Neural progenitor cell (in vitro differentiated cells): ENCODE measurements around the gene YBX2. TPM values are rescaled to one million over a fixed set of nuclear protein-coding genes. Genes with fewer than 3 reads are reported as not detected.

ENCODE experiments used
- DNase-seq: peaks from one replicate; pipeline ENCODE4 v3.0.0-alpha.2; 2016; ENCODE audit warnings: low spot score
- H2AFZ ChIP-seq: fragments of 200-600 bp; sonication (generic); replicated peaks from 2 replicates; pipeline ENCODE4 v1.6.1; 2016; ENCODE audit warnings: antibody characterized with exemption
- H3F3A ChIP-seq: fragments of 200-600 bp; sonication (generic); 2 replicates; pipeline ENCODE4 v1.6.1; 2016; ENCODE audit warnings: antibody characterized with exemption, low read depth
- H3K27ac ChIP-seq: fragments of 200-600 bp; sonication (generic); 2 replicates; pipeline ENCODE4 v1.5.1; 2016; ENCODE audit warnings: mild to moderate bottlenecking
- H3K27me3 ChIP-seq: fragments of 200-600 bp; sonication (generic); 2 replicates; pipeline ENCODE4 v1.6.1; 2016; ENCODE audit warnings: mild to moderate bottlenecking, moderate library complexity
- H3K36me3 ChIP-seq: fragments of 200-600 bp; sonication (generic); 2 replicates; pipeline ENCODE4 v1.5.1; 2016
- H3K4me1 ChIP-seq: fragments of 200-600 bp; sonication (generic); 2 replicates; pipeline ENCODE4 v1.6.1; 2016; ENCODE audit warnings: mixed run types
- H3K4me2 ChIP-seq: fragments of 200-600 bp; sonication (generic); 2 replicates; pipeline ENCODE4 v1.6.1; 2016
- H3K4me3 ChIP-seq: fragments of 200-600 bp; sonication (generic); 2 replicates; pipeline ENCODE4 v1.5.1; 2016
- H3K79me2 ChIP-seq: fragments of 200-600 bp; sonication (generic); 2 replicates; pipeline ENCODE4 v1.6.1; 2016; ENCODE audit warnings: low read depth
- H3K9ac ChIP-seq: fragments of 200-600 bp; sonication (generic); 2 replicates; pipeline ENCODE4 v1.6.1; 2016
- H3K9me3 ChIP-seq: fragments of 200-600 bp; sonication (generic); 2 replicates; pipeline ENCODE4 v1.5.1; 2016; ENCODE audit warnings: low read depth
- H4K20me1 ChIP-seq: fragments of 200-600 bp; sonication (generic); 2 replicates; pipeline ENCODE4 v1.6.1; 2016; ENCODE audit warnings: low read depth
- H3K27ac Mint-ChIP-seq: 3 replicates; pipeline ENCODE4 v1.8.0; 2021; ENCODE audit warnings: mixed read lengths
- H3K27me3 Mint-ChIP-seq: 2 replicates; pipeline ENCODE4 v1.8.0; 2022; ENCODE audit warnings: low read depth, mild to moderate bottlenecking, inconsistent platforms, moderate library complexity, mixed read lengths; ENCODE audit not compliant: insufficient read depth
- H3K36me3 Mint-ChIP-seq: 3 replicates; pipeline ENCODE4 v1.8.0; 2021; ENCODE audit warnings: mixed read lengths
- H3K4me1 Mint-ChIP-seq: 3 replicates; pipeline ENCODE4 v1.8.0; 2021; ENCODE audit warnings: mixed read lengths
- H3K4me3 Mint-ChIP-seq: 3 replicates; pipeline ENCODE4 v1.8.0; 2021; ENCODE audit warnings: mild to moderate bottlenecking, moderate library complexity, mixed read lengths
- H3K9me3 Mint-ChIP-seq: 3 replicates; pipeline ENCODE4 v1.8.0; 2020; ENCODE audit warnings: mixed read lengths
- CTCF ChIP-seq: fragments of 200-600 bp; sonication (generic); IDR thresholded peaks from 2 replicates; pipeline ENCODE4 v1.5.1; 2017; ENCODE audit warnings: antibody characterized with exemption, mild to moderate bottlenecking
- EZH2 ChIP-seq: fragments of 200-600 bp; sonication (generic); IDR thresholded peaks from 2 replicates; pipeline ENCODE4 v1.6.1; 2017; ENCODE audit warnings: antibody characterized with exemption, mild to moderate bottlenecking, moderate library complexity
- EZH2phosphoT487 ChIP-seq: fragments of 200-600 bp; sonication (generic); IDR thresholded peaks from 2 replicates; pipeline ENCODE4 v1.6.1; 2017; ENCODE audit warnings: antibody characterized with exemption
- total RNA-seq: library from RNA; depleted of rRNA; stranded (reverse); fragments of >200 nt; gene quantifications from 2 replicates; pipeline ENCODE4 v1.2.3, GENCODE V29; 2015; ENCODE audit warnings: low replicate concordance

YBX2 gene
- total RNA-seq, 1 donor from 2014 or later: 2.7 TPM

GRCh38 chr17:7241783-7242716, 52.4 kb downstream of the YBX2 start, which contains the start of gene GABARAP:
Gene GABARAP, minus strand, starts transcription at chr17:7242449. Its CDS starts 119 bp downstream, at chr17:7242330.
- Mint-ChIP-seq H3K4me1 (peaks cover 37% of the 10 kb centered on the region), H3K27me3 (peaks cover 7% of the 10 kb centered on the region), H3K27ac (peak within 1 kb of the TSS; percentile 99), H3K36me3 (peaks cover 27% of the 10 kb centered on the region), H3K4me3 (peak within 1 kb of the TSS; percentile 99), H3K9me3 (no peaks in the 10 kb centered on the region)
- peak within 1 kb of the TSS; percentile 84 for H3K9ac ChIP-seq
- TF ChIP-seq EZH2phosphoT487: no peak
- TF ChIP-seq CTCF: no peak
- no peak for TF ChIP-seq EZH2
- DNase-seq: peak; percentile 96
- H3K27me3 ChIP-seq: no peaks in the 10 kb centered on the region
- H3F3A ChIP-seq: peaks cover 56% of the 10 kb centered on the region
- no peaks in the 10 kb centered on the region for H3K9me3 ChIP-seq
- peak within 1 kb of the TSS; percentile 82 for H3K27ac ChIP-seq
- H3K4me1 ChIP-seq: peaks cover 18% of the 10 kb centered on the region
- H3K4me2 ChIP-seq: peak within 1 kb of the TSS; percentile 88
- no peaks in the 10 kb centered on the region for H3K36me3 ChIP-seq
- peak within 1 kb of the TSS; percentile 96 for H2AFZ ChIP-seq
- peak within 1 kb of the TSS; percentile 82 for H3K4me3 ChIP-seq
- peaks cover 6% of the 10 kb centered on the region for H4K20me1 ChIP-seq
- peaks cover 52% of the 10 kb centered on the region for H3K79me2 ChIP-seq

- Mint-ChIP-seq H3K4me3 (peak overlapping the region; percentile 99), H3K9me3 (no peaks in the 10 kb centered on the region)
Observed at GRCh38 chr17:7241090-7241733, 53.2 kb downstream of the YBX2 start.

GRCh38 chr17:7240375-7240774, 54.1 kb downstream of the YBX2 start:
- Histone ChIP-seq H3F3A (peaks cover 73% of the 10 kb centered on the region), H3K4me1 (peaks cover 18% of the 10 kb centered on the region), H3K27me3 (no peaks in the 10 kb centered on the region), H3K36me3 (no peaks in the 10 kb centered on the region), H3K79me2 (peaks cover 64% of the 10 kb centered on the region), H3K27ac (no peak overlapping the region), H4K20me1 (peaks cover 22% of the 10 kb centered on the region), H3K9ac (no peak overlapping the region), H3K9me3 (no peaks in the 10 kb centered on the region), H3K4me2 (peak overlapping the region; percentile 83), H3K4me3 (peak overlapping the region; percentile 82), H2AFZ (no peak overlapping the region)
- Mint-ChIP-seq H3K4me1 (peaks cover 45% of the 10 kb centered on the region), H3K27ac (no peak overlapping the region), H3K27me3 (peaks cover 7% of the 10 kb centered on the region), H3K36me3 (peaks cover 28% of the 10 kb centered on the region), H3K4me3 (peak overlapping the region; percentile 99), H3K9me3 (no peaks in the 10 kb centered on the region)
- no peak for DNase-seq
- no peak for TF ChIP-seq EZH2
- no peak for TF ChIP-seq EZH2phosphoT487
- no peak for TF ChIP-seq CTCF

More at GRCh38 chr17:7241090-7241733, 53.2 kb downstream of the YBX2 start:
- H3K79me2 ChIP-seq: peaks cover 55% of the 10 kb centered on the region
- H3K27me3 ChIP-seq: no peaks in the 10 kb centered on the region
- peak overlapping the region; percentile 99 for H3K27ac Mint-ChIP-seq
- peaks cover 64% of the 10 kb centered on the region for H3F3A ChIP-seq
- H3K27ac ChIP-seq: no peak overlapping the region
- H3K9ac ChIP-seq: peak overlapping the region; percentile 84
- H3K27me3 Mint-ChIP-seq: peaks cover 7% of the 10 kb centered on the region
- H3K4me1 ChIP-seq: peaks cover 18% of the 10 kb centered on the region
- peaks cover 27% of the 10 kb centered on the region for H3K36me3 Mint-ChIP-seq
- H3K4me1 Mint-ChIP-seq: peaks cover 42% of the 10 kb centered on the region
- TF ChIP-seq EZH2phosphoT487: no peak
- H3K4me2 ChIP-seq: peak overlapping the region; percentile 88
- H3K9me3 ChIP-seq: no peaks in the 10 kb centered on the region
- no peak overlapping the region for H2AFZ ChIP-seq
- H3K4me3 ChIP-seq: peak overlapping the region; percentile 82
- H4K20me1 ChIP-seq: peaks cover 14% of the 10 kb centered on the region
- DNase-seq: no peak
- H3K36me3 ChIP-seq: no peaks in the 10 kb centered on the region
